Stimulated activated naive CD4-positive, alpha-beta T cell treated with Interleukin-2 at 50 U/mL for 16 hours (primary cell): ENCODE results near the gene EDC3.
A peak's percentile ranks its signal among the peaks of the same experiment; 100 is the strongest.
"Not testable (repeated sequence)": the region's sequence is repeated elsewhere in the genome, so short reads cannot be mapped to it uniquely, and the experiment has no call there.

Experiments
- DNase-seq: peaks from one replicate; lab custom pipeline; 2025; lab: John Stamatoyannopoulos, UW

Gene EDC3

DNA sequence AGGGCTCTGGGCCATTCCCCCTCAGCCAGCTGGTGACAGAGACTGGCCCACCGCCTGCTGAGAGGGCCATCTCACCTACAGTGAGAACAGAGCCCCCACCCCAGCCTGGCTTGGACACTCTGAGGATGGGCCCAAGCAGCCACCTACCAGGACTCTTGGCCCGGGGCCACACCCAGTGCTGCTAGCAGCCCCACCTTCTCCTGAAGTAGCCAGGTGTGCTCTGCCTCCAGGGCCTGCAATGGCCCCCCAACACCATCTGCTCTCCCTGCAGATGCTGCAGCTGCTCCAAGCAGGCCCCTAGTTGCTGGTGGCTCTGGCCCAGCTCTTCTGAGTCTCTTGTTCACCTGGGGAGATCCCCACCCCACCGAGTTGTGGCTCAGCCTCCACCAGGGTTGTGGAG is 87.0 kb downstream of the EDC3 start:
- no peak for DNase-seq

DNA sequence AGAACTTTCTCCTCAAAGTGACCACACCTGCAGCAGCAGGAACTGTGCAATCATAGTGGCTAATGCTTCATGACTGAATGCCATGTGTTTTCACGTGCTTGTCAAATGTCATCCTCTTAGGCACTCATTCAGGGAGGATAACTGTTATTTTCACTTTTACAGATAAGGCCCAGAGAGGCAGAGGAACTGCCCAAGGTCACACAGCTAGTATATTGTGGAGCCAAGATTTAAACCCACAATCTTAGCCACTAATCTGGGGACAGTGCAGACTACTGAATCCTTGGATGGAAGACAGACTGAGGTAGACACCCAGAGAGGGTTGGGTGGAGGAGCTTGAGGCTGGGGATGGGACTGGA is 90.1 kb downstream of the EDC3 start:
- DNase-seq = no peak

DNA sequence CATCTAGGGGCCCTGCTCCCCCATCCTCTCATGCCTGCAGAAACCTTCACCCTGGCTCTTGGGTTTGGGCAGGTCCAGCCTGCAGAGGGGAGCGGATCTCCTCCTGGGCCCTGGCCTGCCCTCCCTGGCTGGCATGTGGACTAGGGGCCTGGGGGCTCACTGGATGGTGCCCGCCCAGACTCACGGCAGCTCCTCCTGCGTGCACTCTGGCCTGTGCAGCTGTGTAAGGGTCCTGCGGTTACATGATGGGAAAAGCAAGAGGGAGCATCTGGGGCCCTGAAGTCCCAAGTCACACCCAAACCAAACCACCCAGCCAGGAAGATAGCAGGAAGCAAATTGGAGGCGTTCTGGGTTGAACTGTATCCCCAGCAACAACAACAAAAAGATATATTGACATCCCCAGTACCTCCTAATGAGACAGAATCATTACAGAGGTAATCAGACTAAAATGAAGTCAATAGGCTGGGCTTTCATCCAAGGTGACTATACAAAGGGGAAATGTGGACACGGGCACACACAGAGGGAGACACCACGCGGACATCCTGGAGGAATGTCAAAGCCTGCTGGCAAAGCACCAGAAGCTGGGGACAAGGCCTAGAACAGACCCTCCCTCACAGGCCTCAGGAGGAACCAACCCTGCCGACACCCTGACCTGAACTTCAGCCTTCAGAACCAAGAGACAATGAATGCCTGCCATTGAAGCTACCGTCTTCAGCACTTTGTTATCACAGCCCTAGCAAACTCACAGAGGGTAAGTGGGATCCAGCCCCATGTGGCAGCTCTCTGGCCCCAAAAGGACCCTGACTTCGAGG is 90.6 kb downstream of the EDC3 start:
- no peak for DNase-seq

DNA sequence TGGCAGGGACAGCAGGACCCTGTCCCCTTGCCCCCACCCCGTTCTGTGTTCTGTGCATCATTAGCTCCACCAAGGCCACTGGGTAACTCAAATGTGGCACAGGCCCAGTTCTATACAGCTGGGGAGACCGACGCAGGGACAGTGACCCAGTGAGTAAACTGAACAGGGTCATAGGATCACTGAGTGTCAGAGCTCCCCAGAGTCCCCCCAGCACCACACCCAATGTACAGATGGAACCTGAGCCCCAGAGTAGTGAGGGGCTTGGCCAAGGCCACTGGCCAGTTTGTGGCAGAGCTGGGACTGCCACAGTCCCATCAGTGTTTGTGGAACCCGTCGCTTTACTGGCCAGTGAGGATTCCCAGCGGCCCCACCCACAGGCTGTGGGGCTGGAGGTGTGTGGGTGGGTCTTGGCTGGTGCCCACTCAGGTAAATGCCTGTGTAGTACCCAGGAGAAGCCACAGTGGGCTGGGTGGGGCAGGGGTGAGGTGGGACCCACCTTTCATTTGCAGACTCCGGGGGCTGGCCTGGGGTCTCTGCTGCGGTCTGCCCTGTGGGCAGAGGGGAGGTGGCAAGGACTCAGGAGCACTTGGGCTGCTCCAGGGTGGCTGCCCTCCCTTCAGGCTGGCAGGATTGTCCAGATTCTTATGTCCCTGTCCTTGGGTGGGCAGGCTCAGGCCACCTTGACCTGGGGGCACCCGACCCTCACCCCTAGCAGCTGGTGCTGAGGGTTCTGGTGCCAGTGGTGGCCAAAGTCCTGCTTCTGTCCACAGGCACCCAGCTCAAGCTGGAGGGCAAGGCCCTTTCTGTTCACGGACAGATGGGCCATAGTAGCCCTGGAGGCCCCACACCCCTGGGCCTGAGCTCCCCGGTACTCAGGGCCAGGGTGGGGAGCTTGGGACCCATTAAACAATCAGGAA is 91.8 kb downstream of the EDC3 start:
- DNase-seq = no peak

DNA sequence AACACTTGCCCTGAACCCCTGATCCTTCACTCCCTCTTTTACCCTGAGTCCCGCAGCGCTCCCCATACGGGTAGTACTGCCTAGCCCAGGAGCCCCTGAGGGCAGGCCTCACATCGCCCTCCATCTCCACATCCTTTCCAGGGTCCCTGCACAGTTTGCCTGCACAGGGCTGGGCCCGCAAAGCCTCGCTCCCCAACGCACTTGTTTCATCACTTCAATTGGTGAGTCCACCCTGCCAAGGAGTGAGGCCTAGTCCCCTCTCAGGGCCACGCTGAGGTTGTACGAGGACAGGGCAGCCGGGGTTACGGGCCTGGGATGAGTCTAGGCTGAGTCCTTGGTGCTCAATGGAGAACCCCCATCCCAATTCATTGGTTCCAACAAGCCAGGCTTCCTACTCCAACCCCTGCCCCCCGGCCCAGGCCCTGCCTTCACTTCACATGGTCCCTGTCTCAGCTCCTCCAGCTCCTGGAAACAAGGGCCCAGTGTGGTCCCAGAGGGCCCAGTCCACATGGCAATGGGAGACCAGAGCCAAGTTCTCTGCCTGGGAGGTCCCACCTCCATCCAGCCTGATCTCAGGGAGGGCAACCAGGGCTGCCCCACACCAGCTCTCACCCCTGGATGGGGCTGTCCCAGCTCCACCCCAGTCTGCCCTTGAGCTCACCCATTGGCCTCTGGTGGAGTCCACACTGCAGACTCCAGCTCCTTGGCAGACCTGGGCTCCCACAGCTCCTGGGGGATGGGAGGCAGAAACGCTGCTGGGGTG is 92.6 kb downstream of the EDC3 start:
- no peak for DNase-seq

DNA sequence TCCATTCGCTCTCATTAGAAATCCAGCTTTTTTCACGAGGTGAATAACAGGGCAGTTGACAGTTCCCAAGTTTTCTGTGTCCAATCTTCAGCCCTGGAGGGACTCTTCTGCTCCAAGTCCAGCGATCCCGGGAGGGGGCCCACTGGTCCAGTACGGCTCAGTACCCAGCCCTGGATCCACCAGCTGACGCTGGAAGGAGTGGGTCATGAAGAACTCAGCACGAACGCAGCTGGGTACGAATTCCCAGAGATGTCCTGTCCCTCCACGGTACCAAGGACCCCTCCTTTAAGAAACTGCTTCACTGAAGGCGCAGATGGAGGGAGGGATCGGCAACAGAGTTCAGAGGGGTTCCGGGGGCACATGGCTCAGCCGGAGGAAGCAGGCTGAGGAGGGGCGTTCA is 96.7 kb downstream of the EDC3 start:
- DNase-seq = no peak

DNA sequence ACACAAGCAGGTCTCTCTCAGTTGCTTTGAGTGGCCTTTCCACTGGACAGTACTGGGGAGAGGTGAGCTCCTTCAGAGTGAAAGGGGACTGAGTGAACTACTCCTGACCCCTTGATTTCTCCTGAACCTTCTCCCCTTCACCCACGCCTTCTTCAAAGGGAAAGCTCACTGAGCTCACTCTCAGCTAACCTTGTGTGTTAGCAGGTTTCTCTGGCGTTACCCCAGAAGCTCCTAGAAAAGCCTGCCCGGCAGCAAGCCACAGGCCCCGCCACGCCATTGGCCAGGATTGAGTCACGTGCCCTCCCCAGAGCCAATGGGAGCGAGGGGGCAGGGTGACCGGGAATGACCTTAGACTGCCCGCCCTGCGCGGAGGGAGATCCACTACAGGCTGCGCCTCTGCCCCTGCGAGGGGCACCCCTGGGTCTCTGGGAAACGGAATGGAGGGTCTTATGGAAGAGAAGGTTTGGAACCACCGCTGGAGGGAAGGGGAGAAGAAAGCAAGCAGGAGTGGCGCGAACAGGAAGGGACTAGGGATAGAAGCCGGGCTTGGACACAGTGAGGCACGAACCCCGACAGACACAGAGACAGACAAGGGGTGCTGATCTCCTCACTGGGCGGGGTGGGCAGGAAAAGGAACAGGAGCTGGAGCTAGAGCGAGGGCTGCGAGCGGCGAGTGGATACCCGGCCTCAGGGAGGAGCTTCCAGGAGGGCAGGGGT is 97.5 kb downstream of the EDC3 start:
- DNase-seq = peak; percentile 87

DNA sequence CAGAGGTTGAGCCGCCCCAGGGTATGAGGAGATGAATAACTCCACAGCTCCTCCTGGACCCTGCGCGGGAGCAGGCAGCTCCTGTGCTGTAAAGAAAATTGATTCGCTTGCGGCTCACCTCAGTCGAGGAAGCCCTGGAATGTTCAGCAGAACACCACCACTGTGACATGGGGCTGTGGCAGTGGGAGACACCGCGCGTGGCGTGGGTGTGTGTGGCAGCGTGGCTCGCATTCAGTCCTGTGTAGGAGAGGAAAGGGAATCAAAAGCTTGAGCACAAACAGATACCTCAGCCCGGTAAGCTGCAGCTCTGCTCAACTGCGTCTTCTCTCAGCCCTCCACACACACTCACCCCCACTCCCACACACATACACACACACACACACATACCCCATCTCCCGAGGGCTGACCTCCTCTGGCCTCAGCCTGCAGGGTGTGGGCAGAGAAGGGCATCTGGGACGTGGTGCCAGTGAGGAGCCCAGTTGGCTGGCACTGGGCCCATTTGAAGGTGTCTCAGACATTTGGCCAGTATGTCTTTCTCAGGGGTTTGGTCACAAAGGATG is 98.6 kb downstream of the EDC3 start:
- not testable (repeated sequence) for DNase-seq

DNA sequence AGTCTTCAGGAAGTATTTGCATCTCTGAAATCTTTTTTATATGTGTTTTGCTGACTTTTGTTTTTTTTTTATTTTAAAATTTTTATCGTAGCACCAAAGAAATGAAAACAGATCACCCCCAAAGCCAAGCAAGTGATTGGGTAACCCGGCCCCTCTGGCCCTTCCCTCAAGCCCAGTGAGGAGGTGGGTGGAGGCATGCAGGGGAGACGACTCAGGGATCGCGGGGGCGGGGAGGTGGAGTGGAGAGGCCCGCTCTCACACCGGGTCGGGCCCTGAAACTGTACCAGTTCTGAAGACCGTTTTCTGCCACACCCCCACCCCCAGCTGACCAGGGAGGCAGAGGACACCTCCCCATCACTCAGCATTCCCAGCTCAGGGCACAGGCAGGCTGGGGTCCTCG is 99.1 kb downstream of the EDC3 start:
- DNase-seq = not testable (repeated sequence)

DNA sequence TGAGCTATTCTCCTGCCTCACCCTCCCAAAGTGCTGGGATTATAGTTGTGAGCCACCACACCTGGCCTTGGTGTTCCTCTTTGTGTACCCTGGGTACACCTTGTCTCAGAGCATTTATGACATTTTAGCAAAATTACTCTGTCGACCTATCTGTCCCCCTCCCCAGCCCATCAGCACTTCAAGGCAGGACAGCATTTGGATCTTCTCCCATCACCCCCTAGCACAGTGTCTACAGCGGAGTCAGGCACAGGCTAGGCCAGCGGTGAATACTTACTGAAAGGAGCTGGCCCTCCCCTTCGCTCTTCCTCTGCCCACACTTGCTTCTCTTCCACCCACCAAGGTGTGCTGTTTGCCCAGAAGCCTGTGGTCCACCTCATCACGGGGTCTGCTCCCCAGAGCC is 100.6 kb downstream of the EDC3 start:
- no peak for DNase-seq

DNA sequence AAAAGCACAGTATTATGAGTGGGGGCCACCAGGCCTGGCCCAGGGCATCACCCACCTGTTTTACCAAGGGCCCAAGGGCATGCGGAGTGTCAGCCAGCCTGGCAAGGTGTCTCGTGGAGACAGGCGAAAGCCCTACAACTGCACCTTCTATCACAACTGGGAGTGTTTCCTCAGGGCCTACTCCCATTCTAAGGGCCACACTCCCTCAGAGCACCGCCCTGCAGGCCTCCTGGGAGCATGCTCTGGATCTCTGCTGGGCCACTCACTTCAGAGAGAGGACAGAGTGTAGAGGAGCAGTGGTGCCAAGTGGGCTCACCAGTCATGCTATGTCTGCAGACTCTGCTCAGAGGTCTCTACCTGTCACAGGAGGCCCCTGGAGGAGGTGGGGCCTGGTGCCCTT is 101.4 kb downstream of the EDC3 start:
- no peak for DNase-seq

DNA sequence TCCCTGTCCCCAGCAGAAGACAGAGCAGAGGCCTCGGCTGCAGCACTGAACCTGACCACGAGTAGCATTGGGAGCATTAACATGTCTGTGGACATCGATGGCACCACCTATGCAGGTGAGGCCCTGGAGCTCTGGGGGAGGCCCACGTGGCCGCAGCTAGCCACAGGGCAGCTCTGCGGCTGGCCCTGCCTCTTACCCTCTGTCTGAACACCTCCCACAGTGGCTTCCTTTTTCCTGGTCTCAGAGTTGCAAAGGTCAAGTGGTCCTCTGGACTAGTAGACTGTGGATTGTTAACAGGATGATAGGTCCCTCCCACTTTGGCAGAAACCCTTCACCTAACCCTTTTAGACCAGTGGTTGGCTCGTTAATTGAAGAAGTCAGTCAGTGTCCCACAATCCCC is 102.7 kb downstream of the EDC3 start:
- DNase-seq = no peak

DNA sequence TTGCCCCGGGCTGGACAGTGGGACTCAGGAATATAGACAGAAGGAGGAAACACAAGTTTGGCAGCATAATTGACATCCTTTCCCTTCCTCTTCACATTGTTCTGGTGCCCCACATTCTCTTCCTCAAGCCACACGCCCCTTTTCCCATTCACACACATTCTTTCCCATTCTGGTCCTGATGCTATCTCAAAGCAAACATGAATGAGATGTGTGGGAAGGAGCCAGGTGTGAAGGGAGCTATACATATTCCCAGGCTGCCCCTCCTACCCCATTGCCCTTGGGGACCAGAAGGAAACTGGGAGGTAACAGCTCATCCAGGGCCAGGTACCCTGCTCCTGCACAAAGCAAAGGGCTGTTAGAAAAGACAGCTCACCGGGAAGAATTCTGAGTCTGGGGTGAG is 103.6 kb downstream of the EDC3 start:
- no peak for DNase-seq

DNA sequence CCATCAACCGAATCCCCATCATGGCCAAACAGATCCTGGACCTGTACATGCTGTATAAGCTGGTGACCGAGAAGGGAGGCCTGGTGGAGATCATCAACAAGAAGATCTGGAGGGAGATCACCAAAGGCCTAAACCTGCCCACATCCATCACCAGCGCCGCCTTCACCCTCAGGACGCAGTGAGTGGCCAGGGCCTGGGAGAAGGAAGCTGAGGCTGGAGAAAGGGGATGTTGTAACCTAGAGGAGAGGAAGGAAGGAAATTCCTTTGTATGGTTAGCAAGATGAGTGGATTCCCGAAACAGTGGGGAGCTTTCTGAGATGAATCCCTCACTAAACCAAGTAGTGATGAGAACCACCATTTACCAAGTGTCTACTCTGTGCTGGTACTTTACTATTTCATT is 106.0 kb downstream of the EDC3 start:
- DNase-seq = no peak

DNA sequence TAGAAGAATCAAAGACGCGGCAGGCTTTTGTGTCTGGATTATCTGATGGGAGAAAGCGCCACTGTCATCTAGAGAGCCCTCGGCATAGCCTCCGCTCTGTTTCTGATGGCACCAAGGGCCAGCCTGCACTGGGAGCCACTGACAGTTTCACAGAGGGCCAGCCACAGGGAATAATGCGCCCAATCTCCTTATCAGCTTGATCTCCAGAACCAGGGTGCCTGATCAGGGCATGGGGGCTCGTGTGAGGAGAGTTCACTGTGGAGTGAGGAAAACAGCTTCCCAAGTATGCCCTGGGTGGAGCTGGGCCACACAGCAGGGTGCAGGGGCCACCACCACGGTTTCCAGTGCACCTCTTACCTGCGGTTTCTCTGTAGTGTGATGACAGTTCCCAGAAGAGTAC is 110.0 kb downstream of the EDC3 start:
- DNase-seq = no peak

DNA sequence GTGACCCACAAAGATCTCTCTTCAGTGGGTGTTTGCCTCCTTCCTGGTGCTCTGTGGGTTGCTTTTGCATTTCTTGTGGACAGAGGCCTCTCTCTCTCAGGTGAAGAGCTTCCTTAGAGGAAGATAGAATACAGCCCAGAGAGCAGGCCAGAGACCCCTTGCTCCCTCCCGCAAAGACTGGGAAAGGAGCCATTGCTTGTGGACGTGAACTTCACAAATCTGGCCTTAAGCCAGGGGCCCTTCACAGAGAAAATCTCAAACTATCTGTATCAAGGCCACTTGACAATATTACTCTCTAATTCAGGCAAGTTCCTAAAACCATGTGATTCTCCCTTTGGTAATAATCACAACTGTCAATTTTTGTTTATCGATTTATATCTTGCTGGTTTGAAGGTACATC is 110.6 kb downstream of the EDC3 start:
- DNase-seq = no peak

DNA sequence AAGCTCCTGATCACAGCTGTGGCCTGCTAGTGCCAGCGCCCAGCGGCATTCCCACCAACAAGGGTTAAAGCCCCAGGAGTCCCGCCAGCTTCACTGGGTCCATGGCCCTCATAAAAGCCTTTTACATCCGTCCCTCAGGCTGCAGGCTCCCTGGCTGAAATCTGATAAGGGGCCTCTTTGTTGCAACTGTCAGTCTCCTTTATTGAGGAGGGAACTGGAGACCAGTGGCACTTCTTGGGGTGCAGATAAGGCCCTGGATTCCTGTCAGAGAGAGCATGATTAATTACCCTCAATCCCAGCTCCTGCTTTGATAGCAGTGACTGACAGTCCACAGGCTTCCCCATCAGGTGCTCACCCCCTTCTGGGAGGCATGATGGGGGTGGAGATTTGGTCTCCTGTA is 111.0 kb downstream of the EDC3 start:
- DNase-seq = no peak

DNA sequence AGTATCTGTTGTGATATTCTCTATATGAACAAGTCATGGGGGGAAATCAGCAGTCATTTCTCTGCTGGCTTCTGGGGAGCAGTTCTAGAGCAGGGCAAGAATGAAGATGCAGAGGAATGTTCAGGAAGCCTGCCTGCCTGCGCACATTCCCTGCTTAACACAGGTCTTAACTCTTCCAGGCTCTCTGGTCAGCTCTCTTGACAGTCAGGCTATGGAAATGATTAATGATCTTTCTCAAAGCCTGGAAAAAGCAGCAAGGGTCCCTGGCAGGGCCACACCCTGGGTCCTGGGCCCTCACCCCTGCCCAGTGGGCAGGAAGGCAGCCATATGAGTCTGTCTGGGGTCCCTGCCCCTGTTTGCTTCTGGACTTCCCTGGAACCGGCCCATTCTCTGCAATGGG is 111.6 kb downstream of the EDC3 start:
- no peak for DNase-seq
